HG02885 (cell line): Measurements from ENCODE around the gene ATN1.
"Not testable (repeated sequence)": the region's sequence is repeated elsewhere in the genome, so short reads cannot be mapped to it uniquely, and the experiment has no call there.

Experiments
- ATAC-seq: cut with Tn5 transposase; IDR thresholded peaks from one replicate; pipeline ENCODE4 v1.9.1; 2021; ENCODE audit warnings: mild to moderate bottlenecking; ENCODE audit not compliant: unreplicated experiment, poor library complexity

ATN1 gene, protein sequence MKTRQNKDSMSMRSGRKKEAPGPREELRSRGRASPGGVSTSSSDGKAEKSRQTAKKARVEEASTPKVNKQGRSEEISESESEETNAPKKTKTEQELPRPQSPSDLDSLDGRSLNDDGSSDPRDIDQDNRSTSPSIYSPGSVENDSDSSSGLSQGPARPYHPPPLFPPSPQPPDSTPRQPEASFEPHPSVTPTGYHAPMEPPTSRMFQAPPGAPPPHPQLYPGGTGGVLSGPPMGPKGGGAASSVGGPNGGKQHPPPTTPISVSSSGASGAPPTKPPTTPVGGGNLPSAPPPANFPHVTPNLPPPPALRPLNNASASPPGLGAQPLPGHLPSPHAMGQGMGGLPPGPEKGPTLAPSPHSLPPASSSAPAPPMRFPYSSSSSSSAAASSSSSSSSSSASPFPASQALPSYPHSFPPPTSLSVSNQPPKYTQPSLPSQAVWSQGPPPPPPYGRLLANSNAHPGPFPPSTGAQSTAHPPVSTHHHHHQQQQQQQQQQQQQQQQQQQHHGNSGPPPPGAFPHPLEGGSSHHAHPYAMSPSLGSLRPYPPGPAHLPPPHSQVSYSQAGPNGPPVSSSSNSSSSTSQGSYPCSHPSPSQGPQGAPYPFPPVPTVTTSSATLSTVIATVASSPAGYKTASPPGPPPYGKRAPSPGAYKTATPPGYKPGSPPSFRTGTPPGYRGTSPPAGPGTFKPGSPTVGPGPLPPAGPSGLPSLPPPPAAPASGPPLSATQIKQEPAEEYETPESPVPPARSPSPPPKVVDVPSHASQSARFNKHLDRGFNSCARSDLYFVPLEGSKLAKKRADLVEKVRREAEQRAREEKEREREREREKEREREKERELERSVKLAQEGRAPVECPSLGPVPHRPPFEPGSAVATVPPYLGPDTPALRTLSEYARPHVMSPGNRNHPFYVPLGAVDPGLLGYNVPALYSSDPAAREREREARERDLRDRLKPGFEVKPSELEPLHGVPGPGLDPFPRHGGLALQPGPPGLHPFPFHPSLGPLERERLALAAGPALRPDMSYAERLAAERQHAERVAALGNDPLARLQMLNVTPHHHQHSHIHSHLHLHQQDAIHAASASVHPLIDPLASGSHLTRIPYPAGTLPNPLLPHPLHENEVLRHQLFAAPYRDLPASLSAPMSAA (N-terminal part only)

DNA sequence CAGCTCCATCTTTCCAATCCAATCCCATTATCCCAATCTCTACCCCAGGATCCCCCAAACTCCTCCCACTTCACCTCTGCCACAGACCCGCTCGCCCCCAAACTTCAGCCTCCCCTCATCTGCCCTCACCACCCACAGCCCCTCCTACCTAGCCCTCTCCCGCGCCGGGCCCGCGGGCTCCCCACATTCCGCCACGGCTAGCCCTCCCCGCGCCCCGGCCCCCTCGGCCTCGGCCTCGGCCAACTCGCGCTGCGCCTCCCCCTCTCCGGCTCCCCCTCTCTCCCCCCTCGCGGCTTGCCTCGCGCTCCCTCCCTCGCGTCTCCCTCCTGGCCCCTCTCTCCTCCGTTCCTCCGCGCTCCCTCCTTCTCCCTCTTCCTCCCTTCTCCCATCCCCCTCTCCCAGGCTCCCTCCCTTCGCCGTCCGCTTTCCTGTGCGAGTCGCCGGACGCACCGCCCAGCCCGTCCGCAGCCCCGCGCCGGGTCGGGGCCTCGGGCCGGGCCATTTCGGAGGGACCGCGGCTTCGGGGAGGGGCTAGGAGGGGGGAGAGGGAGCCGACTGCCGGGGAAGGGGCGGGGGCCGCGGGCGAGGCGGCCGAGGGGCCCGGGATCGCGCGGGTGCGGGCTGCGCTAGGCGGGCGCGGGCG, at the start of gene ATN1:
TSS of gene ATN1 (plus strand) at position 581 of the 643 bp plus-strand sequence. CDS start 6,043 bp downstream, outside the sequence.
- no peak for ATAC-seq

DNA sequence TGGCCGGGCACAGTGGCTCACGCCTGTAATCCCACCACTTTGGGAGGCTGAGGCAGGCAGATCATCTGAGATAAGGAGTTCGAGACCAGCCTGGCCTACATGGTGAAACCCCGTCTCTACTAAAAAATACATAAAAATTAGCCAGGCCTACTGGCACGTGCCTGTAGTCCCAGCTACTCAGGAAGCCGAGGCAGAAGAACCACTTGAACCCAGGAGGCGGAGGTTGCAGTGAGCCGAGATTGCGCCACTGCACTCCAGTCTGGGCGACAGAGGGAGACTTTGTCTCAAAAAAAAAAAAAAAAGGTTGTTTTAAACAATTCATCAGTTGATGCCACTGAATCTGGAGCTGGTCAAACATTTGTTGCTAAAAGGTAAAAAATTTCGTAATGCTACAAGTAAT, 47.9 kb upstream of the ATN1 start:
- ATAC-seq: not testable (repeated sequence)

DNA sequence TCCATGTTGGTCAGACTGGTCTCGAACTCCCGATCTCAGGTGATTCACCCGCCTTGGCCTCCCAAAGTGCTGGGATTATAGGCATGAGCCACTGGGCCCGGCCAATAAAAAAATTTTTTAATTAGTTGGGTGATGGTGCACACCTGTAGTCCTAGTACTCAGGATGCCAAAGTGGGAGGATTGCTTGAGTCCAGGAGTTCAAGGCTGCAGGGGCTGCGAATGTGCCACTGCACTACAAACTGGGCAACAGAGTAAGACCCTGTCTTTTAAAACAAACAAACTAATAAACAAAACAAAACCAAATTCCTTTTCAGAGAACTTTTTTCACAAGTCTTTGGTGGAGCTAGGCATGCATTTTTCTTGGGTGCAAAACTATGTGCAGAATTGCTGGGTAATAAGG, 44.5 kb upstream of the ATN1 start:
- no peak for ATAC-seq

DNA sequence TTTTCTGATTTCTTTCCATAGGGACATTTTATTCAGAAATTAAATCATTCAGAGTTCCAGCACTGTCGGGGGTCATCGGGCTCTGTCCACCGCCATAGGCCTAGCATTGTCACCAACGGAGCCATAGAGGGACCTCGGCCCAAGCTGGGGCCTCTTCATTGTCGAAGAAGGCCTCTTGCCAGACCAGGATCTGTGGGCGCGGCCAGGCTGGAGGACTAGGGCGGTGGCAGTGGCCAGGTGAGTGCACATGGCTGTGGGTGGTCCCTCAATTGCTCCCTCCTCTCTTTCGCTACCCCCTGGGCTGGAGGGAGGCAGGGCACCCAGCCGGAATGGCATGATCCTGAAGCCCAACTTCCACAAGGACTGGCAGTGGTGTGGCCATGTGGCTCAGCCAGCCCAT, 44.1 kb upstream of the ATN1 start:
- no peak for ATAC-seq

DNA sequence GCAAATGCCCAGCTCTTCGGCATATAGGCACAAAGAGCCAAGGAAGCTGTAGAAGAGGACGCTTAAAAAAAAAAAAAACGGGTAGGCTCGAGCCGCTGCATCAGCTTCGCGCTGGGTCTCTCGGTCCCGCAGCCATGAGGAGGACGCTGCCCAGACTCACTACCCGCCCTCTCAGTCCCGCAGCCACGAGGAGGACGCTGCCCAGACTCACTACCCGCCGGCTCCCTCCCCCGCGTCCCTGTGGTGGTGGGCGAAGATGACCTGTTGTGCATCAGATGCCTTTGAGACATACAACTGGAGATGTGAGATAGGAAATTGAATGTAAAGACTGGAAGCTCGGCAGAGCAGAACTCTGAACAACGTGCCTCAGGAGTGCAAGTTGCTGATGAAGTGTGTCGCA, 43.2 kb upstream of the ATN1 start:
- no peak for ATAC-seq

- ATAC-seq: not testable (repeated sequence)
Measured at GRCh38 chr12:6886206-6886999, 41.4 kb upstream of the ATN1 start.

- no peak for ATAC-seq
Measured at GRCh38 chr12:6887460-6887859, 40.3 kb upstream of the ATN1 start.

- ATAC-seq: no peak
Measured at GRCh38 chr12:6888360-6888759, 39.4 kb upstream of the ATN1 start.

DNA sequence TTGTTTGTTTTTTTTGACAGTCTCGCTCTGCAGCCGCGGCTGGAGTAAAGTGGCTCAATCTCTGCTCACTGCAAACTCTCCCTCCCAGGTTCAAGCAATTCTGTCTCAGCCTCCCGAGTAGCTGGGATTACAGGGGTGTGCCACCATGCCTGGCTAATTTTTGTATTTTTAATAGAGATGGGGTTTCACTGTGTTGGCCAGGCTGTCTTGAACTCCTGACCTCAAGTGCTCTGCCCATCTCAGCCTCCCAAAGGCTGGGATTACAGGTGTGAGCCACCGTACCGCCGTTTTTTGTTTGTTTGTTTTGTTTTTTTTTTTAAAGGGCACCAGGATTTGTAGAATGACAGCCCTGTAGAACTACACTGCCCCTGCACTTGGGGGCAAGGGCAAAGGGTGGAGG, 39.0 kb upstream of the ATN1 start:
- ATAC-seq: not testable (repeated sequence)

DNA sequence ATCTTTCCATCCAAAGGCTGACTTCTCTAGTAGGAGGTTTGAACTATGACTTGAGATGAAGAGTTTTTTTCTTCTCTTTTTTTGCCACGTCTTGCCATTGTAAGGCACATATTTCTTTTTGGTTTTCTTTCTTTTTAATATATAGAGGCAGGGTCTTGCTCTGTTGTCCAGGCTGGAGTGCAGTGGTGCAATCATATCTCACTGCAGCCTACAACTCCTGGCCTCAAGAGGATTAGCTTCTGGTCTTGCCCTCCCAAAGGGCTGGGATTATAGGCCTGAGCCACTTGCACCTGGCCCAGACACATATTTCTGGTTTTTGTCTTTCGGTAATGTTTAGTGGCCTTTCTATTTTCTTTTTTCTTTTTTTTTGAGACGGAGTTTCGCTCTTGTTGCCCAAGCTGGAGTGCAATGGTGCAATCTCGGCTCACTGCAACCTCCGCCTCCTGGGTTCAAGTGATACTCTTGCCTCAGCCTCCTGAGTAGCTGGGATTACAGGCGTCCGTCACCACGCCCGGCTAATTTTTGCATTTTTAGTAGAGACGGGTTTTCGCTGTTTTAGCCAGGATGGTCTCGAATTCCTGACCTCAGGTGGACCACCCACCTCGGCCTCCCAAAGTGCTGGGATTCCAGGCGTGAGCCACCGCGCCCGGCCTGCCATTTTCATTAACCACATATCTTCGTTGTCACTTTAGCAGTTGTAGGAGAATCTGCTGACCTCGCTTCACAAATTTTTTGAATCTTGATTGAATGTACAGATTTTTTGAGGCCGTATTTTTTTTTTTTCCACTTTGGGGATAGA, 37.8 kb upstream of the ATN1 start:
- not testable (repeated sequence) for ATAC-seq

DNA sequence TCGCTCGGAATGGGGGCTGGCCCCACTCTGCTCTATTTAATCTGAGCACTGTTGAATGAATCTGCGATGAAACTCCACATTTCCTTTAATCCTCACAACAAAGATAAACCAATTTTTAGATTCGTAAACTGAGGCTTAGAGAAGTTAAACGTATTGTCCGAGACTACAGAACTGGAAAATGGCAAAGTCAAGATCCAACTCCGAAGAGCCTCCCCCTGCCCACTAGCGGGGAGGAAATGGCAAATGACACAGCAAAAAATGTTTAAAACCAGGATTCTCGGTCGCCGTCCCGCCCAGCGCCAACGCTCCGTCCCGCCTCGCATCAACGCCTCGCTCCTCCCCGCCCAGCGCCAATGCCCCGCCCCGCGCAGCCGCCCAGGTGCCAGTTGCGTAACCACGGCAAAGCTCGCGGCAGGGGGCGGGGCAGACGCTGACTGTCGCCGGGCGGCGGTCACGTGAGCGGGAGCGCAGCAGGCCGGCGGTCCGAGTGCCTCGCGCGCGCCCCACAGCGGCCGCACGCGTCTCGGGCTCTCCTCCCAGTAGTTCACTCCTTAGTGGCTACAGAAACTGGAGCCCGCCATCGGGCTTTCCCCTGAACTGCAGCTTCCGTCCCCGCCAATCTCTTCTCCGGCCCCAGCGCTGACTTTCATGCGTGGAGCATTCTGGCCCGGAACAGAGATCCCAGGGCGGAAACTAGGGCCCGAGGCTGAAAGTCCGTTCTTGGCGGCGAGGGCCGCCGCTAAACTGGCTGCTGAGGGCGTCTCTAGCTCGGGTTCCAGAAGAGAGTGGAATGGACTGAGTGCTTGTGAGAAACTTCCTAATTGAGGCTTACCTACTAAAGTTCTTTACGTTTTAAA, 36.7 kb upstream of the ATN1 start:
- ATAC-seq: peak; percentile 95

- ATAC-seq: no peak
Measured at GRCh38 chr12:6891646-6892001, 36.1 kb upstream of the ATN1 start.

DNA sequence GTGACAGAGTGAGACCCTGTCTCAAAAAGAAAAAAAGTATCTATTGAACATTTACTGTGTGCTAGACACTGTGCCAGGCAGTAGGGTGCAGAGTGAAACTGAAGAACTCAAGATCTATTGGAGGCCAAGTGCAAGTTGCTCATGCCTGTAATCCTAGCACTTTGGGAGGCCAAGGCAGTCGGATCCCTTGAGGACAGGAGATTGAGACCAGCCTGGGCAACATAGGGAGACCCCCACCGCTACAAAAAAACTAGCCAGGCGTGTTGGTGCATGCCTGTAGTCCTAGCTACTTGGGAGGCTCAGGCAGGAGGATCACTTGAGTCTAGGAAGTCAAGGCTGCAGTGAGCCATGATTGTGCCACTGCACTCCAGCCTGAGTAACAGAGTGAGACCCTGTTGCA, 35.1 kb upstream of the ATN1 start:
- not testable (repeated sequence) for ATAC-seq

- ATAC-seq: no peak
Measured at GRCh38 chr12:6894321-6894720, 33.4 kb upstream of the ATN1 start.

DNA sequence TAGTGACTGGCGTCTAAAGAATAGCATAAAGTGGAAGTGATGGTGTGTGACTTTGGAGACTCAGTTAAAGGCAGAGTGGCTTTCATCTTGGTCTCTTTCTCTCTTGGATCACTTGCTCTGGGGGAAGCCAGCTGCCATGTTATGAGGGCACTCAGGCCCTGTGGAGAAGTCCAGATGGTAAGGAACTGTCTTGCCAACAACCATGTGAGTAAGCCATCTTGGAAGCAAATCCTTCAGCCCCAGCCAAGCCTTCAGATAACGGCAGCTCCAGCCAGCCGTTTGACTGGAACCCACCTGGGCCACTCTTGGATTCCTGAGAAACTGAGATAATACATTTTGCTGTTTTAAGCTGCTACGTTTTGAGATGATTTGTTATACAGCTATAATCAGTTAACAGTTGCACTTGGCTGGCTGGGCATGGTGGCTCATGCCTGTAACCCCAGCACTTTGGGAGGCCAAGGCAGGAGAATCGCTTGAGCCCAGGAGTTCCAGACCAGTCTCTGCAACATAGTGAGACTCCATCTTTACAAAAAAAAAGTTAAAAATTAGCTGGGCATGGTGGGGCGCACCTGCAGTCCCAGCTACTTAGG, 30.8 kb upstream of the ATN1 start:
- no peak for ATAC-seq

DNA sequence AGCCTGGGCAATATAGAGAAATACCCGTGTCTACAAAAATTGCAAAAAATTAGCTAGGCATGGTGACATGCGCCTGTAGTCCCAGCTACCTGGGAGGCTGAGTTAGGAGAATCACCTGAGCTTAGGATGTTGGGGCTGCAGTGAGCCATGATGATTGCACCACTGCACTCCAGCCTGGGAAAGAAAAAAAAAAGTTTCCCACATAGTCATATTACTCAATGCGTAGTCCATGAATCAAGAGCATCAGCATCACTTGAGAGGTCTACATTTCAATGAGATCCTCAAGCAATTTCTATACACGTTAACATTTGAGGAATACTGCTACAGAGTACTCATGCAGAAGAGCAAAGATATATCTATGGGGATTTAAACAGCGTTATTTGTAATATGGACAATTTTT, 28.3 kb upstream of the ATN1 start:
- ATAC-seq: no peak

GRCh38 chr12:6899837-6900519, 27.8 kb upstream of the ATN1 start:
- ATAC-seq: no peak
